Lung (tissue), 12 donors: ENCODE results near the gene MARCHF5. TPM values are rescaled to one million over a fixed set of nuclear protein-coding genes. Genes with fewer than 3 reads are reported as not detected.
A peak's percentile ranks its signal among the peaks of the same experiment; 100 is the strongest.

Source experiments
- ATAC-seq: fragments of 200-7000 bp; cut with Tn5 transposase; one replicate; pipeline ENCODE4 v1.9.1; 2020; ENCODE audit warnings: moderate number of reproducible peaks; ENCODE audit not compliant: insufficient read depth, low FRiP score
- DNase-seq, 3 donors: peaks; one replicate each; pipeline ENCODE4 v3.0.0-alpha.2; 2013 to 2017
- H3K27ac ChIP-seq, 2 donors: one replicate each; pipeline ENCODE4 v1.5.1; 2013; ENCODE audit warnings: mild to moderate bottlenecking in 2 of 2, moderate library complexity in 2 of 2, control low read depth in 1 of 2, inconsistent platforms in 1 of 2, low read depth in 1 of 2, low read length in 1 of 2
- H3K27me3 ChIP-seq, 3 donors: one replicate each; pipeline ENCODE4 v1.5.1; 2013; ENCODE audit warnings: low read length in 2 of 3; ENCODE audit not compliant: control insufficient read depth in 3 of 3, insufficient read depth in 3 of 3
- H3K36me3 ChIP-seq, 4 donors: one replicate each; pipeline ENCODE4 v1.5.1; 2013; ENCODE audit warnings: low read length in 4 of 4, mild to moderate bottlenecking in 1 of 4, moderate library complexity in 1 of 4; ENCODE audit not compliant: control insufficient read depth in 4 of 4, insufficient read depth in 4 of 4
- H3K4me1 ChIP-seq, 5 donors: one replicate each; pipeline ENCODE4 v1.5.1; 2013; ENCODE audit warnings: low read length in 5 of 5, mild to moderate bottlenecking in 2 of 5, moderate library complexity in 1 of 5; ENCODE audit not compliant: control insufficient read depth in 5 of 5, insufficient read depth in 5 of 5
- H3K4me3 ChIP-seq: one replicate; pipeline ENCODE4 v1.5.1; 2013; ENCODE audit warnings: mild to moderate bottlenecking, control low read depth, moderate library complexity
- H3K9ac ChIP-seq, 2 donors: one replicate each; pipeline ENCODE4 v1.5.1; 2013; ENCODE audit warnings: low read length in 2 of 2, control low read depth in 1 of 2; ENCODE audit not compliant: insufficient read depth in 1 of 2
- H3K9me3 ChIP-seq, 4 donors: one replicate each; pipeline ENCODE4 v1.5.1; 2013; ENCODE audit warnings: low read length in 3 of 4, mild to moderate bottlenecking in 1 of 4, moderate library complexity in 1 of 4; ENCODE audit not compliant: control insufficient read depth in 4 of 4, insufficient read depth in 3 of 4
- WGBS, 2 donors: extraction: QIAGEN DNeasy Blood & Tissue Kit; methylation state at CpG; one replicate each; pipeline ENCODE4 v1.1.7; 2013; 5-methylcytosine and 5-hydroxymethylcytosine counted together
- polyA plus RNA-seq, 2 donors: library from polyadenylated mRNA; stranded (reverse); fragments of 200-250 nt; gene quantifications; one replicate each; pipeline ENCODE4 v1.2.1, GENCODE V29; 2013
- total RNA-seq, 2 donors: library from RNA; depleted of rRNA in 1 of 2; stranded (reverse); fragments of >200 nt in 1 of 2; gene quantifications; one replicate each; pipeline ENCODE4 v1.2.1, GENCODE V29; 2014 to 2021
- TF ChIP-seq, protein P1 (sequence below): IDR thresholded peaks from 2 replicates; pipeline ENCODE4 v1.5.1; 2012; ENCODE audit warnings: mild to moderate bottlenecking; ENCODE audit errors: control extremely low read depth, extremely low read depth
- donor health status: control.
- donor health status: control.
- donor health status: Bipolar disorder and iron deficiency.
- donor health status: healthy.
- donor health status: DM: yes; HTN: yes; CAD: no.

MARCHF5 gene
- total and polyA plus RNA-seq, 4 donors: 10.0 to 38.1 (median 22.9) TPM

DNA sequence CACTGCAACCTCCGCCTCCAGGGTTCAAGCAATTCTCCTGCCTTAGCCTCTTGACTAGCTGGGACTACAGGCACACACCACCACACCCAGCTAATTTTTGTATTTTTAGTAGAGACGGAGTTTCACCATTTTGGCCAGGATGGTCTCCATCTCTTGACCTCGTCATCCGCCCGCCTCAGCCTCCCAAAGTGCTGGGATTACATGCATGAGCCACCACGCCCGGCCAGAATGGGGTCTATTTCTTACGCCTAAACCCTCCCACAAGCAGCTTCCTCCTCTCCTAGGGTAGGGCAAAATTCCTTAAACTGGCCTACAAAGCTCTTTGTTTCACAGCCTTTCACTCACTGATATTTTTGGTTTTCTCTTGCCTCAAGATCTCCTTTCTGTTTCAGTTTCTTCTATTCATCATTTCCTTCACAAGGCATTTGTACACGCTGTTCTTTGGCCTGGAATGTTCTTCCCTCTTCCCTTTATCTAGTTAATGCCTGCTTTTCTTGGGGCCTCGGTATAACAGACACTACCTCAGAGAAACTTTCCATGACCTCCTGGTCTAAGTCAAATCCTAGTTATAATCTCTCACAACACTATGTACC lies 6.8 kb upstream of the MARCHF5 start:
- DNase-seq (no peak), ATAC-seq (no peak)
- H3K9ac ChIP-seq: no peak overlapping the region
- 73 to 76% methylated on average over 10 of the region's 10 CpGs for WGBS, 2 donors
- peak overlapping the region; percentile 35 to 70 for H3K27ac ChIP-seq
- TF ChIP-seq, protein P1, sequence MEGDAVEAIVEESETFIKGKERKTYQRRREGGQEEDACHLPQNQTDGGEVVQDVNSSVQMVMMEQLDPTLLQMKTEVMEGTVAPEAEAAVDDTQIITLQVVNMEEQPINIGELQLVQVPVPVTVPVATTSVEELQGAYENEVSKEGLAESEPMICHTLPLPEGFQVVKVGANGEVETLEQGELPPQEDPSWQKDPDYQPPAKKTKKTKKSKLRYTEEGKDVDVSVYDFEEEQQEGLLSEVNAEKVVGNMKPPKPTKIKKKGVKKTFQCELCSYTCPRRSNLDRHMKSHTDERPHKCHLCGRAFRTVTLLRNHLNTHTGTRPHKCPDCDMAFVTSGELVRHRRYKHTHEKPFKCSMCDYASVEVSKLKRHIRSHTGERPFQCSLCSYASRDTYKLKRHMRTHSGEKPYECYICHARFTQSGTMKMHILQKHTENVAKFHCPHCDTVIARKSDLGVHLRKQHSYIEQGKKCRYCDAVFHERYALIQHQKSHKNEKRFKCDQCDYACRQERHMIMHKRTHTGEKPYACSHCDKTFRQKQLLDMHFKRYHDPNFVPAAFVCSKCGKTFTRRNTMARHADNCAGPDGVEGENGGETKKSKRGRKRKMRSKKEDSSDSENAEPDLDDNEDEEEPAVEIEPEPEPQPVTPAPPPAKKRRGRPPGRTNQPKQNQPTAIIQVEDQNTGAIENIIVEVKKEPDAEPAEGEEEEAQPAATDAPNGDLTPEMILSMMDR: no peak
- peaks cover 0 to 6% (median 0%) of the 10 kb centered on the region in 5 donors for H3K4me1 ChIP-seq
- H3K27me3 ChIP-seq: no peaks in the 10 kb centered on the region
- H3K36me3 ChIP-seq: peaks cover 0 to 1% (median 0%) of the 10 kb centered on the region in 4 donors
- no peak overlapping the region for H3K4me3 ChIP-seq
- no peaks in the 10 kb centered on the region for H3K9me3 ChIP-seq

DNA sequence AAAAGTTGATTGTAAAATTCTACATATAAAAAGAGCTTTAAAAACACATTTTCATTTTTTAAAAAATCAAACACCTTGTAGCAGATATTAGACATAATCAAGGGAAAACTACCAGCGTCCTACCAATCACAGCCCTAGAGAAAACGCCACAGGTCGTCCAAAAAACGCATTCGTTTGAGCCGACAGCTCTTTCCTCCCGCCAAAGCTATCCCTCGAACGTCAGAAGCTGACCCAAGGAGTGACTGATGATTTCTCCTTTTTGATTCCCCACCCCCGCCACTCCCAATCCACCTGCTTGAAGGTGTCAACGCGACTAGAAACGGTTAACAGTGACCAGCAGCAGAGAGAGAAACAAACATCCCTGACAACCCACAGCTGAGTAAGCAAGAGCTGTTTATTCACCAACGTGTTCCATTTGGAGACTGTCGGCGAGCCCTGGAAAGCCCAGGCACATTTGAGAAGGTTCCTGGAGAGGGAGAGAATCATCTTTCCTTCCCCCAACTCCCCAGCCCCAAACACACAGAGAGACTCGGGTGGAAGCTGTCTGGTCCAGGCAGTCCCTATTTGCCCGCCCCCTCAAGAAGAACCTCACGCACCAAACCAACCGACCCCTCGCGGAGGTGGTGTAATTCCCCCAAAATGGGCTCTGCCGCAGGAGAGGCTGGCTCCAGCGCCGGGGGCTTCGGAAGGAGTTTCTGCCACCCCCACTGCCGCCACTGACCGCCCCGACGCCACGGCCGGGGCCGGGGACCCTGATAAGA lies 711 bp upstream of the MARCHF5 start:
- Histone ChIP-seq H3K4me1 (peaks cover 4 to 19% (median 7%) of the 10 kb centered on the region in 5 donors), H3K9ac (peak overlapping the region; percentile 82 to 93), H3K9me3 (no peaks in the 10 kb centered on the region), H3K4me3 (peak overlapping the region; percentile 83), H3K27me3 (no peaks in the 10 kb centered on the region), H3K27ac (peak overlapping the region; percentile 96 to 97), H3K36me3 (peaks cover 0 to 5% (median 2%) of the 10 kb centered on the region in 4 donors)
- DNase-seq (peak in 2 of 3 donors; percentile 55 to 75), ATAC-seq (peak; percentile 6)
- TF ChIP-seq, protein P1: no peak
- WGBS, 2 donors: 0 to 1% methylated on average over 33 of the region's 33 CpGs

DNA sequence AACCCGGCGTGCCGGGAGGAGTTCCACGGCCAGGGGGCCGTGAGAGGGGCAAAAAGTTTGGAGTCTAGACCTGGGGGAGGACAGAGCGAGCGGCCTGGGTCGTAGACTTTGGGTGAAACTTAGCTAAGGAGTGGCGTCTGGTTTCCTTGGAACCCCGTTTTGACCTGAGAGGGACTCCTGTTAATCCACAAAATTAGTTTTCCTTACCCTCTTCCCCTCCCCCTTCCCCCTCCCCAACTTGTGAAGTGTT lies 574 bp downstream of the MARCHF5 start:
- H3K4me1 ChIP-seq: peaks cover 4 to 19% (median 7%) of the 10 kb centered on the region in 5 donors
- no peaks in the 10 kb centered on the region for H3K27me3 ChIP-seq
- H3K9ac ChIP-seq: peak overlapping the region; percentile 87 to 93
- 0 to 1% methylated on average over 10 of the region's 10 CpGs for WGBS, 2 donors
- H3K27ac ChIP-seq: peak overlapping the region; percentile 97 to 98
- ATAC-seq: no peak
- H3K36me3 ChIP-seq: peaks cover 0 to 5% (median 2%) of the 10 kb centered on the region in 4 donors
- no peak for DNase-seq
- peak overlapping the region; percentile 83 for H3K4me3 ChIP-seq
- TF ChIP-seq, protein P1: no peak
- no peaks in the 10 kb centered on the region for H3K9me3 ChIP-seq
